Vagina (tissue), 2 donors: ENCODE data around the gene CRKL. TPM values are rescaled to one million over a fixed set of nuclear protein-coding genes. Genes with fewer than 3 reads are reported as not detected.
"Not testable (repeated sequence)": the region's sequence is repeated elsewhere in the genome, so short reads cannot be mapped to it uniquely, and the experiment has no call there.

Experiments
- DNase-seq, 2 donors: peaks; one replicate each; pipeline ENCODE4 v3.0.0-alpha.2; 2017; ENCODE audit errors: extremely low spot score in 2 of 2
- H3K27ac ChIP-seq: fragments of 200-600 bp; sonication (generic); one replicate; pipeline ENCODE4 v1.5.1; 2019
- H3K27me3 ChIP-seq: fragments of 200-600 bp; sonication (generic); one replicate; pipeline ENCODE4 v1.5.1; 2019
- H3K36me3 ChIP-seq, 2 donors: fragments of 200-600 bp; sonication (generic); one replicate each; pipeline ENCODE4 v1.5.1; 2017 to 2019
- H3K4me1 ChIP-seq: fragments of 200-600 bp; sonication (generic); one replicate; pipeline ENCODE4 v1.5.1; 2019
- H3K4me3 ChIP-seq, 2 donors: fragments of 200-600 bp; sonication (generic); 1 replicate in 1 of 2; 2 replicates in 1 of 2; pipeline ENCODE4 v1.5.1; 2016 to 2019
- H3K9me3 ChIP-seq: fragments of 200-600 bp; sonication (generic); one replicate; pipeline ENCODE4 v1.5.1; 2019
- POLR2A ChIP-seq, 2 donors: fragments of 450-650 bp; IDR thresholded peaks; one replicate each; pipeline ENCODE4 v1.6.1; 2017; ENCODE audit warnings: antibody characterized with exemption in 2 of 2, mild to moderate bottlenecking in 2 of 2, moderate library complexity in 2 of 2
- POLR2AphosphoS5 ChIP-seq, 2 donors: sonication (generic); formaldehyde crosslinking; IDR thresholded peaks; one replicate each; pipeline ENCODE4 v1.9.0; 2017; ENCODE audit warnings: antibody characterized with exemption in 2 of 2, mild to moderate bottlenecking in 2 of 2, low read depth in 1 of 2; ENCODE audit not compliant: insufficient read depth in 1 of 2
- intact Hi-C: fragments of 100-400 bp; cut with DNase I; formaldehyde crosslinking; loops from one replicate; pipeline ENCODE4 v1.15.1; 2023
- total RNA-seq: library from RNA; depleted of rRNA; stranded (reverse); fragments of >200 nt; gene quantifications from one replicate; pipeline ENCODE4 v1.2.3, GENCODE V29; 2016
- TF ChIP-seq, protein P1 (sequence below), 3 experiments: fragments of 450-650 bp in 2 of 3; fragments of 200-600 bp in 1 of 3; sonication (generic) in 1 of 3; IDR thresholded peaks; one replicate each; pipeline ENCODE4 v1.5.1; 2017 to 2019; ENCODE audit warnings: antibody characterized with exemption in 3 of 3, mild to moderate bottlenecking in 2 of 3, moderate library complexity in 2 of 3

Gene CRKL
- total RNA-seq, 1 donor from 2014 or later = 37.6 TPM

GRCh38 chr22:20970939-20971657 is 53.9 kb downstream of the CRKL start:
- Histone ChIP-seq H3K4me1 (no peaks in the 10 kb centered on the region), H3K27ac (no peak overlapping the region), H3K9me3 (no peaks in the 10 kb centered on the region), H3K27me3 (no peaks in the 10 kb centered on the region), H3K4me3 (no peak overlapping the region), H3K36me3 (no peaks in the 10 kb centered on the region)
- intact Hi-C loops = no loop called here
- TF ChIP-seq POLR2A (IDR thresholded peaks at IDR 0.05) (no peak), POLR2AphosphoS5 (IDR thresholded peaks at IDR 0.05; ENCODE audit: insufficient read depth in 1 of 2, low read depth in 1 of 2) (no peak)
- TF ChIP-seq, protein P1, sequence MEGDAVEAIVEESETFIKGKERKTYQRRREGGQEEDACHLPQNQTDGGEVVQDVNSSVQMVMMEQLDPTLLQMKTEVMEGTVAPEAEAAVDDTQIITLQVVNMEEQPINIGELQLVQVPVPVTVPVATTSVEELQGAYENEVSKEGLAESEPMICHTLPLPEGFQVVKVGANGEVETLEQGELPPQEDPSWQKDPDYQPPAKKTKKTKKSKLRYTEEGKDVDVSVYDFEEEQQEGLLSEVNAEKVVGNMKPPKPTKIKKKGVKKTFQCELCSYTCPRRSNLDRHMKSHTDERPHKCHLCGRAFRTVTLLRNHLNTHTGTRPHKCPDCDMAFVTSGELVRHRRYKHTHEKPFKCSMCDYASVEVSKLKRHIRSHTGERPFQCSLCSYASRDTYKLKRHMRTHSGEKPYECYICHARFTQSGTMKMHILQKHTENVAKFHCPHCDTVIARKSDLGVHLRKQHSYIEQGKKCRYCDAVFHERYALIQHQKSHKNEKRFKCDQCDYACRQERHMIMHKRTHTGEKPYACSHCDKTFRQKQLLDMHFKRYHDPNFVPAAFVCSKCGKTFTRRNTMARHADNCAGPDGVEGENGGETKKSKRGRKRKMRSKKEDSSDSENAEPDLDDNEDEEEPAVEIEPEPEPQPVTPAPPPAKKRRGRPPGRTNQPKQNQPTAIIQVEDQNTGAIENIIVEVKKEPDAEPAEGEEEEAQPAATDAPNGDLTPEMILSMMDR (IDR thresholded peaks at IDR 0.05) = no peak
- no peak for DNase-seq

GRCh38 chr22:20972014-20972694 is 54.9 kb downstream of the CRKL start:
- DNase-seq, H3K9me3 ChIP-seq, H3K27ac ChIP-seq, H3K4me3 ChIP-seq, intact Hi-C loops, H3K36me3 ChIP-seq, H3K27me3 ChIP-seq, H3K4me1 ChIP-seq: not testable (repeated sequence)

DNA sequence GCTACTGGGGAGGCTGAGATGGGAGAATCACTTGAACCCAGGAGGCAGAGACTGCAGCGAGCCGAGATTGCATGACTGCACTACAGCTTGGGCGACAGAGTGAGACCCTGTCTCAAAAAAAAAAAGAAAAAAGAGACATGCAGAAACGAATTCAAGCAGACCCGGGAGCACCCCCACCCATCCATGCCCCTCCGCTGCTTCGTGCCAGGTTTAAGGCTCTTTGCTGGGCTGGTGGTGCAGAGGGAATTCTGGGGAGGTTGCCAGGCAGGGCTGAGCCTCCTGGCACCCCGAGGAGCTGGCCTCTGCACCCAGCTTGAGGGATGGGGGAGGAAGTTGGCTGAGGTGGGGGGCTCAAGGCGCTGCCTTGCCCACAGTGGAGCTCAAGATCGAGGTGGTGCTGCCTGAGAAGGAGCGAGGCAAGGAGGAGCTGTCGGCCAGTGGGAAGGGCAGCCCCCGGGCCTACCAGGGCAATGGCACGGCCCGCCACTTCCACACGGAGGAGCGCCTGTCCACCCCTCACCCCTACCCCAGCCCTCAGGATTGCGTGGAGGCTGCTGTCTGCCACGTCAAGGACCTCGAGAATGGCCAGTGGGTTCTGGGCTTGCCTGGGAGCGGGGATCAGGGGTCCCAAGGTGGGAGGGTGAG is 55.8 kb downstream of the CRKL start:
- TF ChIP-seq, protein P1 (IDR thresholded peaks at IDR 0.05) = no peak
- TF ChIP-seq POLR2A (IDR thresholded peaks at IDR 0.05) (no peak), POLR2AphosphoS5 (IDR thresholded peaks at IDR 0.05; ENCODE audit: insufficient read depth in 1 of 2, low read depth in 1 of 2) (no peak)

GRCh38 chr22:20973634-20974286 is 56.6 kb downstream of the CRKL start:
- no peaks in the 10 kb centered on the region for H3K4me1 ChIP-seq
- no peaks in the 10 kb centered on the region for H3K27me3 ChIP-seq
- no peak overlapping the region for H3K4me3 ChIP-seq
- intact Hi-C loops = no loop called here
- TF ChIP-seq POLR2AphosphoS5 (IDR thresholded peaks at IDR 0.05; ENCODE audit: insufficient read depth in 1 of 2, low read depth in 1 of 2) (no peak), POLR2A (IDR thresholded peaks at IDR 0.05) (no peak)
- TF ChIP-seq, protein P1 (IDR thresholded peaks at IDR 0.05) = no peak
- no peak for DNase-seq
- peaks cover 4% of the 10 kb centered on the region for H3K9me3 ChIP-seq
- no peaks in the 10 kb centered on the region for H3K36me3 ChIP-seq
- no peak overlapping the region for H3K27ac ChIP-seq

More for the DNA sequence above, 55.8 kb downstream of the CRKL start:
- Histone ChIP-seq H3K4me3 (no peak overlapping the region), H3K27ac (no peak overlapping the region), H3K36me3 (no peaks in the 10 kb centered on the region), H3K4me1 (no peaks in the 10 kb centered on the region), H3K9me3 (no peaks in the 10 kb centered on the region), H3K27me3 (no peaks in the 10 kb centered on the region)
- DNase-seq = no peak
- intact Hi-C loops = no loop called here

DNA sequence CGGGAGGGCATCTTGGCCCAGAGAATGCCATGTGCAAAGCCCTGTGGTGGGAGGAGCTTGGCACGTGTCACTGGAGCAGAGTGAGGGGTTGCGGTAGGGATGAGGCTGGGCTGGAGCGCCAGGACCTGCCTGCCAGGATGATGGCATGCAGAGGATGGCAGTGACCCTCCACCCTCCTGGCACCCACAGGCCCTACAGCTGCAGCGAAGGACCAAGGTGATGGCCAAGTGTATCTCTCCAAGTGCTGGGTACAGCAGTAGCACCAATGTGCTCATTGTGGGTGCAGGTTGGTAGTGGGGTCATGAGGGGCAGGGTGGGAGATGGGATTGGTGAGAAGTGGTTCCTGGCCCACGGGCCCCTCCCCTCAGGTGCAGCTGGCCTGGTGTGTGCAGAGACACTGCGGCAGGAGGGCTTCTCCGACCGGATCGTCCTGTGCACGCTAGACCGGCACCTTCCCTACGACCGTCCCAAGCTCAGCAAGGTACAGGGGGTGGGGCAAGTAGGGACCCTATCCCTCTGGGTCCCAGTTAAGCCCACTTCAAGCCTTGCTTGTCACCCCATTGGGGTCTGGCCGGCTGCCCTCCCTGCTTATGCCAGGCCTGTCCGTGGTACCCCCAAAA is 57.2 kb downstream of the CRKL start:
- peaks cover 5% of the 10 kb centered on the region for H3K9me3 ChIP-seq
- H3K27me3 ChIP-seq = no peaks in the 10 kb centered on the region
- H3K4me1 ChIP-seq = peaks cover 4% of the 10 kb centered on the region
- DNase-seq = no peak
- H3K27ac ChIP-seq = no peak overlapping the region
- intact Hi-C loops = no loop called here
- no peak overlapping the region for H3K4me3 ChIP-seq
- TF ChIP-seq POLR2A (IDR thresholded peaks at IDR 0.05) = no peak
- TF ChIP-seq, protein P1 (IDR thresholded peaks at IDR 0.05) = no peak
- no peak for TF ChIP-seq POLR2AphosphoS5 (IDR thresholded peaks at IDR 0.05; ENCODE audit: insufficient read depth in 1 of 2, low read depth in 1 of 2)
- no peaks in the 10 kb centered on the region for H3K36me3 ChIP-seq
